CD4-positive, alpha-beta memory T cell (primary cell): Measurements from ENCODE around the gene TDRD1. TPM values are rescaled to one million over a fixed set of nuclear protein-coding genes. Genes with fewer than 3 reads are reported as not detected.

Experiments
- CTCF ChIA-PET: fragments of 350-600 bp; sonication (Branson Sonifier 250); formaldehyde crosslinking; loops from one replicate; lab custom pipeline; 2021; ENCODE audit warnings: inconsistent platforms; ENCODE audit not compliant: partially characterized antibody; lab: Charles Lee
- POLR2A ChIA-PET: fragments of 350-600 bp; sonication (Branson Sonifier 250); formaldehyde crosslinking; loops from one replicate; lab custom pipeline; 2021; ENCODE audit not compliant: partially characterized antibody; lab: Charles Lee
- DNase-seq, 5 donors: peaks; one replicate each; pipeline versions ENCODE4 v3.0.0 to v3.0.0-alpha.2; 2020 to 2022; ENCODE audit warnings: mixed read lengths in 1 of 5
- H3K27ac ChIP-seq: one replicate; pipeline ENCODE4 v1.7.0; 2013; ENCODE audit warnings: low read depth, low read length
- H3K27me3 ChIP-seq: 2 replicates; pipeline ENCODE4 v1.7.0; 2013; ENCODE audit warnings: mild to moderate bottlenecking, low read length, moderate library complexity; ENCODE audit not compliant: insufficient read depth
- H3K36me3 ChIP-seq: 2 replicates; pipeline ENCODE4 v1.7.0; 2013; ENCODE audit warnings: mild to moderate bottlenecking, low read length, moderate library complexity; ENCODE audit not compliant: insufficient read depth
- H3K4me1 ChIP-seq: 2 replicates; pipeline ENCODE4 v1.7.0; 2013; ENCODE audit warnings: mild to moderate bottlenecking, low read length, moderate library complexity; ENCODE audit not compliant: insufficient read depth
- H3K4me3 ChIP-seq, 2 donors: one replicate each; pipeline ENCODE4 v1.7.0; 2013; ENCODE audit warnings: low read length in 2 of 2, mild to moderate bottlenecking in 1 of 2
- H3K9me3 ChIP-seq, 2 donors: one replicate each; pipeline ENCODE4 v1.7.0; 2013; ENCODE audit warnings: low read length in 2 of 2, control low read depth in 1 of 2; ENCODE audit not compliant: control insufficient read depth in 1 of 2
- H3K27ac Mint-ChIP-seq, 7 donors: one replicate each; pipeline ENCODE4 v1.8.0; 2020 to 2021; ENCODE audit warnings: mixed read lengths in 7 of 7, mild to moderate bottlenecking in 6 of 7, inconsistent platforms in 3 of 7, moderate library complexity in 3 of 7
- H3K27me3 Mint-ChIP-seq, 2 donors: one replicate each; pipeline ENCODE4 v1.8.0; 2020 to 2021; ENCODE audit warnings: mixed read lengths in 2 of 2
- H3K36me3 Mint-ChIP-seq, 2 donors: one replicate each; pipeline ENCODE4 v1.8.0; 2020 to 2021; ENCODE audit warnings: mixed read lengths in 2 of 2, inconsistent platforms in 1 of 2, mild to moderate bottlenecking in 1 of 2
- H3K4me1 Mint-ChIP-seq, 4 donors: one replicate each; pipeline ENCODE4 v1.8.0; 2020 to 2021; ENCODE audit warnings: mixed read lengths in 4 of 4, mild to moderate bottlenecking in 1 of 4
- H3K4me3 Mint-ChIP-seq, 8 donors: one replicate each; pipeline ENCODE4 v1.8.0; 2020 to 2021; ENCODE audit warnings: mixed read lengths in 8 of 8, mild to moderate bottlenecking in 7 of 8, moderate library complexity in 6 of 8, inconsistent platforms in 3 of 8
- H3K9me3 Mint-ChIP-seq, 8 donors: one replicate each; pipeline ENCODE4 v1.8.0; 2020 to 2021; ENCODE audit warnings: mixed read lengths in 8 of 8, mild to moderate bottlenecking in 5 of 8, inconsistent platforms in 3 of 8, moderate library complexity in 1 of 8
- intact Hi-C: fragments of 100-400 bp; cut with micrococcal nuclease; formaldehyde crosslinking; loops from one replicate; pipeline ENCODE4 v1.15.1; 2023
- polyA plus RNA-seq, 2 donors: library from polyadenylated mRNA; unstranded; fragments of 300-500 nt; fragmentation: Illumina TruSeq; gene quantifications; one replicate each; pipeline ENCODE4 v1.2.3, GENCODE V29; 2021
- total RNA-seq, 2 experiments: library from RNA; stranded (reverse); gene quantifications; one replicate each; pipeline ENCODE4 v1.2.3, GENCODE V29; 2021

The TDRD1 gene
- total and polyA plus RNA-seq, 4 experiments from 2014 or later = 0.05 to 0.41 (median 0.39) TPM; not detected in 1

DNA sequence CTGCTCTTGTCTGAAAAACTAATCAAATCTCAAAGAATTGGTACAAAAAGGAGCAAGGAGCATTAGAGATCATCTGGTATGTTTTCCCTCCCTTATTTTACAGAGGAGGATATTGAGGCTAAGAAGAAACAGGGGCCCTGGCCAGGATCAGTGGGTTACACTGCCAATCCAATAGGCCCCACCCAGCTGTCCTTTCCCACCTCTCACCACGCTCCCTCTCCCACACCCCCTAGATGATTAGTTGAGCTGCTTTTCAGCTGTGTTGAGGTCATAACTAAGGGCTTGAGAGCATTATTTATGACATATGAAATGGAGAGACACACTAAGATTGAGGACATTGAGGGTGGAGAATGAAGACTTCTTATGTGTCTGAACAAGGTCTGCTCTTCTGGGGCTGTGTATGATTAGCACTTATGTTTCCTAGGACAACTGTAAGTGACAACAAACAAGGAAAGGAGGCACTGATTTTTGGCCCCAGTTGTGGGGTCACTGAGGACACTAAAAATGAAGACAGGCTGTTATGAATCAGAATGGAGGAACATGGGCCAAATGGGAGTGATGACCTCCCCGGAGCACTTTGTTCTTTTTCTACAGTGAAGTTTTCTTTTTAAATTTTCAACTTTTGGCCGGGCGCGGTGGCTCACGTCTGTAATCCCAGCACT is 86.4 kb downstream of the TDRD1 start:
- Mint-ChIP-seq H3K9me3 (no peaks in the 10 kb centered on the region), H3K27me3 (peaks cover 4 to 5% of the 10 kb centered on the region in 2 donors), H3K36me3 (no peaks in the 10 kb centered on the region), H3K4me3 (no peak overlapping the region), H3K27ac (no peak overlapping the region), H3K4me1 (peaks cover 0 to 4% (median 0%) of the 10 kb centered on the region in 4 donors)
- Histone ChIP-seq H3K36me3 (no peaks in the 10 kb centered on the region), H3K27me3 (no peaks in the 10 kb centered on the region), H3K4me1 (no peaks in the 10 kb centered on the region), H3K27ac (no peak overlapping the region), H3K9me3 (no peaks in the 10 kb centered on the region), H3K4me3 (no peak overlapping the region)
- ChIA-PET CTCF (no interaction called here), POLR2A (no interaction called here)
- intact Hi-C loops = no loop called here
- DNase-seq = no peak

DNA sequence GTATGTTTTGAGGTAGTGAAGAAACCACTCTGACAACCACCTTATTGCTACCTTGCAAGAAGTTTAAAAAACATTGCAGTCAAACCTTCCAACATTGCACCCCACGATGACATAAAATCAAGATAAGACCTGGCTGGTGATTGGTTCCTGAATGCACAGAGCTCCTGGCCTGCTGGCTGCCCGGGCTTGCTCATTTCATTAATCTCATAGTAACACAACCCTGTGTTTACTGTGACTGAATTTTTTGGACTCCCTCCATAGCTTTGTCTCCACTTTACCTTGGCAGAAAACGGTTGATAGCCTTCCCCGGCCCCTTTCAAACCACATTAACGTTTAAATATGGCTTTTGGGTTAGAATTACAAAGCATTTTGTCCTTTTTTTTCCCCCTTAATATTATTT is 87.4 kb downstream of the TDRD1 start:
- POLR2A ChIA-PET = interaction anchor here (0.6 kb wide), 1 partner anchor 63 kb away, joined by 4 read pairs; no protein-coding TSS in a partner anchor
- intact Hi-C loops = no loop called here
- Mint-ChIP-seq H3K27me3 (peaks cover 4 to 7% of the 10 kb centered on the region in 2 donors), H3K9me3 (no peaks in the 10 kb centered on the region), H3K4me1 (no peaks in the 10 kb centered on the region), H3K36me3 (no peaks in the 10 kb centered on the region), H3K4me3 (no peak overlapping the region), H3K27ac (no peak overlapping the region)
- Histone ChIP-seq H3K9me3 (no peaks in the 10 kb centered on the region), H3K27me3 (no peaks in the 10 kb centered on the region), H3K36me3 (no peaks in the 10 kb centered on the region), H3K4me3 (no peak overlapping the region), H3K27ac (no peak overlapping the region), H3K4me1 (no peaks in the 10 kb centered on the region)
- no peak for DNase-seq
- CTCF ChIA-PET = interaction anchor here (0.6 kb wide), 1 partner anchor 525 kb away, joined by 3 read pairs; no protein-coding TSS in a partner anchor

DNA sequence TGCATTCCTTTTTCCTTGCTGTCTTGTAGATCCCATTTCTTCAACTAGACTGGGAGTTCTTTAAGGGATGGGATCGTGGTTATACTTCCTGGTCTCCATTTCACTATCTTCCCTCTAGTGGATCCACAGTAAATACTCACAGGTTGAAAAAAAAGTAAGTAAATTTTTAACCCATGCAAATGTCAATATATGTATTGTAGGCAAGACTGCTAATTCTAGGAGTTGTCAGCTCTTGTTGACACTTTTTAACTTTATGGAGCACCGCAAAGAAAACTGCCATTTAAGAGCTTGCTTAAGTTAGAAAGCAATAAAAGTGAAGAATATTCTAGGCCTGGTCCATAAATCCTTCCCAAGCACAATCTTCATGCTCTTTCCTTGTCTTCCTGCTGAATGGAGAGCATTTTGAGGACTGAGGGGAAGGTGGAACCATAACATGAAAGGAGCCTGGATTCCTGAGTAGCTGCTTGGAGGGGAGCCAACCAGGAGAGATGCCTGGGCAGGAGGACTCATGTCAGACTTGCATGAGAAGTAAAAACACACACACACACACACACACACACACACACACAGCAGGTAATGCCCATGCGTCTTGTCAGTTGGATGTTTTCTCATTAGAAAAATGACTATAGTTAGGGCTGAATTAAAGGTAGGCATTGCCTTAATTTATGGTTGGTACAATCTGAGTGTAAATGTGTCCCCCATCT is 92.1 kb downstream of the TDRD1 start:
- no peak overlapping the region for H3K4me3 Mint-ChIP-seq
- DNase-seq = no peak
- no peaks in the 10 kb centered on the region for H3K36me3 ChIP-seq
- H3K36me3 Mint-ChIP-seq = no peaks in the 10 kb centered on the region
- H3K27ac ChIP-seq = no peak overlapping the region
- peaks cover 0 to 1% (median 0%) of the 10 kb centered on the region in 8 donors for H3K9me3 Mint-ChIP-seq
- H3K4me1 ChIP-seq = no peaks in the 10 kb centered on the region
- ChIA-PET POLR2A (no interaction called here), CTCF (no interaction called here)
- no peaks in the 10 kb centered on the region for H3K27me3 ChIP-seq
- no peaks in the 10 kb centered on the region for H3K9me3 ChIP-seq
- H3K4me1 Mint-ChIP-seq = no peaks in the 10 kb centered on the region
- intact Hi-C loops = no loop called here
- peaks cover 5 to 11% of the 10 kb centered on the region in 2 donors for H3K27me3 Mint-ChIP-seq
- H3K27ac Mint-ChIP-seq = no peak overlapping the region
- no peak overlapping the region for H3K4me3 ChIP-seq

DNA sequence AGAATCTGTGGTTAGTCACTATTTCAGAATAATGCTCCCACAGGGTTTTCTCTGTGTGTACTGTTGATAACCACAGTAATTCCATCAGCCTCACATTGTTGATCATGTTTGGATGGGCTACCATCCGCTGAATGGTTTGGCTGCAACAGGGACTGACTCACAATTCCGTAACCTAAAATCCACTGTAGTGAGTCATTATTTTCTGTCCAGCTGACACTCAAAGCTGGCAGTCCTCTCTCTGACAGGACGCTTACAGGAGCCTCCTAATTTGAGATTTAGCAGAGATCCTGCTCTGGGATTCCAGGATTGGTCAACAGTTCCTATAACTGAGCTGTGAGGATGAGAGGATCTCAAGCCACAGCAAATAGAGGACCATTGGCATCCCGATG is 92.6 kb downstream of the TDRD1 start:
- ChIA-PET CTCF (no interaction called here), POLR2A (no interaction called here)
- no peaks in the 10 kb centered on the region for H3K9me3 ChIP-seq
- H3K9me3 Mint-ChIP-seq = peaks cover 0 to 1% (median 0%) of the 10 kb centered on the region in 8 donors
- no peak overlapping the region for H3K4me3 Mint-ChIP-seq
- no peaks in the 10 kb centered on the region for H3K27me3 ChIP-seq
- DNase-seq = no peak
- no peaks in the 10 kb centered on the region for H3K4me1 Mint-ChIP-seq
- no peaks in the 10 kb centered on the region for H3K36me3 Mint-ChIP-seq
- H3K27ac Mint-ChIP-seq = no peak overlapping the region
- no peak overlapping the region for H3K27ac ChIP-seq
- intact Hi-C loops = no loop called here
- no peaks in the 10 kb centered on the region for H3K4me1 ChIP-seq
- peaks cover 5 to 11% of the 10 kb centered on the region in 2 donors for H3K27me3 Mint-ChIP-seq
- no peaks in the 10 kb centered on the region for H3K36me3 ChIP-seq
- no peak overlapping the region for H3K4me3 ChIP-seq

DNA sequence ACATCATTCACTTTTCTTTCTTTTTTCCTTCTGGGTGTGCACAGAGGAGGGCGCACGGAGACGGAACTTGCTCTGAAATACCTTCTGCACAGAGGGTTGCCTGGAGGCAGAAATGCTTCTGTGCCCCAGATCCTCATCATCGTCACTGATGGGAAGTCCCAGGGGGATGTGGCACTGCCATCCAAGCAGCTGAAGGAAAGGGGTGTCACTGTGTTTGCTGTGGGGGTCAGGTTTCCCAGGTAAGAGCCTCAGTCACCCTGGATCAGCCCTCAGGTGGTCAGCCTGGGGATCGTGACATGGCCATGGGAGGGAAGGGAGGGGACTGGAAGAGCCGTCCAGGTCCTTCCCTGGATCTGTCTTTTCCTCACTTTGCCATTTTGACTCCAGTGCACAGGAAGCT is 93.5 kb downstream of the TDRD1 start:
- intact Hi-C loops = no loop called here
- no peaks in the 10 kb centered on the region for H3K4me1 ChIP-seq
- Mint-ChIP-seq H3K4me3 (no peak overlapping the region), H3K27ac (no peak overlapping the region), H3K4me1 (no peaks in the 10 kb centered on the region), H3K9me3 (peaks cover 0 to 3% (median 0%) of the 10 kb centered on the region in 8 donors), H3K27me3 (peaks cover 8 to 11% of the 10 kb centered on the region in 2 donors), H3K36me3 (no peaks in the 10 kb centered on the region)
- H3K36me3 ChIP-seq = no peaks in the 10 kb centered on the region
- CTCF ChIA-PET = interaction anchor here (1.1 kb wide), 1 partner anchor 203 kb away, joined by 3 read pairs; no protein-coding TSS in a partner anchor
- no peak overlapping the region for H3K27ac ChIP-seq
- no peak for DNase-seq
- no peak overlapping the region for H3K4me3 ChIP-seq
- no peaks in the 10 kb centered on the region for H3K9me3 ChIP-seq
- POLR2A ChIA-PET = no interaction called here
- H3K27me3 ChIP-seq = no peaks in the 10 kb centered on the region

DNA sequence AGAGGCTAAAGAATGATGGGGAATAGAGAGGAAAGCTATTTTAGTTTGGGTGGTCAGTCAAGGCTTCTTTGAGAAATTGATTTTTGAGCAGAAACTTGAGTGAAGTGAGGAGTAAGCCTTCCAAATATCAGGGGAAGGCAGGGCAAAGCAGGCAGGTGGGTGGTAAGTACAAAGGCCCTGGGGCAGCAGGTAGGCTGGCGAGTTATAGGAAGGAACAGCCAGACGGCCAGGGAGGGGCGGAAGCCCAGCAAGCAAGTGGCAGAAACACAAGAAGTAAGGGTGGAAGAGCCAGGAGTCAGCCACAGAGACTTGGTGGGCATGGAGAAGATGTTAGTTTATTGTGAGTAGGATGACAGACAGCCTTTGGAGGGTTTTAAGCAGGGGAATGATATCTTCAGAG is 94.8 kb downstream of the TDRD1 start:
- H3K36me3 ChIP-seq = no peaks in the 10 kb centered on the region
- Mint-ChIP-seq H3K27ac (no peak overlapping the region), H3K27me3 (peaks cover 12 to 13% of the 10 kb centered on the region in 2 donors), H3K4me3 (no peak overlapping the region), H3K4me1 (no peaks in the 10 kb centered on the region), H3K9me3 (peaks cover 0 to 3% (median 0%) of the 10 kb centered on the region in 8 donors), H3K36me3 (no peaks in the 10 kb centered on the region)
- intact Hi-C loops = no loop called here
- DNase-seq = no peak
- no peaks in the 10 kb centered on the region for H3K4me1 ChIP-seq
- CTCF ChIA-PET = no interaction called here
- H3K4me3 ChIP-seq = no peak overlapping the region
- no peaks in the 10 kb centered on the region for H3K9me3 ChIP-seq
- POLR2A ChIA-PET = no interaction called here
- H3K27ac ChIP-seq = no peak overlapping the region
- H3K27me3 ChIP-seq = no peaks in the 10 kb centered on the region

DNA sequence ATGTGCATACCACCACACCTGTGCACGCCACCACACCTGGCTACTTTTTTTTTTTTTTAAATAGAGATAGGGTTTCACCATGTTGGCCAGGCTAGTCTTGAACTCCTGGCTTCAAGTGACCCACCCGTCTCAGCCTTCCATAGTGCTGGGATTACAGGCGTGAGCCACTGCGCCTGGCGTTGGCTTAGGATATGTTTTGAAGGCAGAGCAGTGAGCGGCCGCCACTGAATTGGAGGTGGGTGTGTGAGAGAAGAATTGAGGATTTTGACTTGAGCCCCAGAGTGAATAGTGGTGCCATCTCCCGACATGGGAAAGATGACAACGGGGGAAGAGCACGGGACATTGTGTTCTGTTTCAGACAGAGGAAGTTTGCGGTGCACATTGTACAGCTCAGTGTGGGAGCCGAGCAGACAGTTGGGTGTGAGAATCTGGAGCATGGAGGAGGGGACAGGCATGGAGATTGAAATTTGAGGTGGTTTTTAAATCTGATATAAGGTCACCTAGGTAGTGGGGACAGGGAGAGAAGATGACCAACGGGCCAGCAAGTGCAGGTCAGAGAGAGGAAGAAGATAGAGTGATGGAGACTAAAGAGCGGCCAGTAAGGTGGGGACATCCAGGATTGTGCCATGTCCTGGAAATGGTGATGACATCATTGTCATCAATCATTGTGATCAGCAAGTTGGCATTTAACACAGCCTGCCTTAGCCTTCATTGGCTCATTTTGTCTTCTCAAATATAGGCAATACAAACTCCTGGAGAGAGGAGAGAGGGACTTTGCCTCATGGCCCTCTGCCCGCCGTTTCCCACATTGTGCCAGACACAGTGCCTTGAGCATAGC is 95.7 kb downstream of the TDRD1 start:
- H3K36me3 Mint-ChIP-seq = no peaks in the 10 kb centered on the region
- CTCF ChIA-PET = no interaction called here
- Histone ChIP-seq H3K4me3 (no peak overlapping the region), H3K27ac (no peak overlapping the region), H3K27me3 (no peaks in the 10 kb centered on the region), H3K4me1 (no peaks in the 10 kb centered on the region), H3K36me3 (no peaks in the 10 kb centered on the region), H3K9me3 (no peaks in the 10 kb centered on the region)
- POLR2A ChIA-PET = no interaction called here
- no peaks in the 10 kb centered on the region for H3K4me1 Mint-ChIP-seq
- no peak for DNase-seq
- peaks cover 10% of the 10 kb centered on the region in 2 donors for H3K27me3 Mint-ChIP-seq
- intact Hi-C loops = no loop called here
- H3K4me3 Mint-ChIP-seq = no peak overlapping the region
- H3K9me3 Mint-ChIP-seq = peaks cover 0 to 3% (median 0%) of the 10 kb centered on the region in 8 donors
- no peak overlapping the region for H3K27ac Mint-ChIP-seq
